Stimulated activated CD4-positive, alpha-beta T cell treated with anti-CD3 and anti-CD28 coated beads, Interleukin-12 subunit alpha, Interleukin-12 subunit beta, amount 100 ng/mL, for 48 hours (primary cell): ENCODE data around the gene COX17.

ENCODE experiments used
- DNase-seq, 3 donors: peaks; one replicate each; pipeline ENCODE4 v3.0.0-alpha.2; 2020; ENCODE audit warnings: low read depth in 2 of 3, low spot score in 1 of 3

COX17 gene

GRCh38 chr3:119645813-119646212 is 31.4 kb downstream of the COX17 start:
- DNase-seq = no peak

GRCh38 chr3:119644481-119644880 is 32.7 kb downstream of the COX17 start:
- DNase-seq = no peak

GRCh38 chr3:119643528-119643927 is 33.7 kb downstream of the COX17 start:
- no peak for DNase-seq

- no peak for DNase-seq
These were observed 34.3 kb downstream of the COX17 start for GRCh38 chr3:119642746-119643473.

GRCh38 chr3:119641416-119641815 is 35.8 kb downstream of the COX17 start:
- no peak for DNase-seq

GRCh38 chr3:119639494-119640350 is 37.5 kb downstream of the COX17 start:
- DNase-seq = no peak

- no peak for DNase-seq
These were observed 39.3 kb downstream of the COX17 start for GRCh38 chr3:119637679-119638477.

GRCh38 chr3:119636891-119637611 is 40.2 kb downstream of the COX17 start:
- no peak for DNase-seq

GRCh38 chr3:119636249-119636648 is 41.0 kb downstream of the COX17 start:
- DNase-seq = no peak

- no peak for DNase-seq
These were observed 41.5 kb downstream of the COX17 start for GRCh38 chr3:119635719-119636118.

- no peak for DNase-seq
These were observed 44.4 kb downstream of the COX17 start for GRCh38 chr3:119632829-119633228.

GRCh38 chr3:119632216-119632615 is 45.0 kb downstream of the COX17 start:
- no peak for DNase-seq

- DNase-seq = no peak
These were observed 45.7 kb downstream of the COX17 start for GRCh38 chr3:119631516-119631915.

GRCh38 chr3:119630880-119631329 is 46.3 kb downstream of the COX17 start:
- no peak for DNase-seq

GRCh38 chr3:119630128-119630879 is 46.9 kb downstream of the COX17 start:
- no peak for DNase-seq

GRCh38 chr3:119628816-119629445 is 48.3 kb downstream of the COX17 start:
- no peak for DNase-seq

GRCh38 chr3:119628390-119628789 is 48.8 kb downstream of the COX17 start:
- peak in 2 of 3 donors; percentile 22 to 26 for DNase-seq

- DNase-seq = no peak
These were observed 49.7 kb downstream of the COX17 start for GRCh38 chr3:119627461-119627860.

GRCh38 chr3:119626196-119626595 is 51.0 kb downstream of the COX17 start:
- DNase-seq = no peak
